ENCODE results near the gene TMEM107.
"Not testable (repeated sequence)": the region's sequence is repeated elsewhere in the genome, so short reads cannot be mapped to it uniquely, and the experiment has no call there.

TMEM107 gene

GRCh38 chr17:8185582-8186445, 9.6 kb upstream of the TMEM107 start:
- H3K36me3 Mint-ChIP-seq (ENCODE audit: low read depth): no peaks in the 10 kb centered on the region
- no peak overlapping the region for H3K27ac Mint-ChIP-seq
- no peak overlapping the region for H3K4me3 Mint-ChIP-seq
- no peaks in the 10 kb centered on the region for H3K9me3 Mint-ChIP-seq
- H3K27me3 Mint-ChIP-seq (ENCODE audit: low read depth): peaks cover 16% of the 10 kb centered on the region
- peaks cover 20% of the 10 kb centered on the region for H3K4me1 Mint-ChIP-seq (ENCODE audit: low read depth)
- DNase-seq (ENCODE audit: low spot score): peak; percentile 86

- peaks cover 40% of the 10 kb centered on the region for H3K4me1 Mint-ChIP-seq (ENCODE audit: low read depth)
- no peak for DNase-seq (ENCODE audit: low spot score)
- peak overlapping the region; percentile 97 for H3K4me3 Mint-ChIP-seq
- no peaks in the 10 kb centered on the region for H3K9me3 Mint-ChIP-seq
- peak overlapping the region; percentile 98 for H3K27ac Mint-ChIP-seq
- H3K36me3 Mint-ChIP-seq (ENCODE audit: low read depth): no peaks in the 10 kb centered on the region
- peaks cover 3% of the 10 kb centered on the region for H3K27me3 Mint-ChIP-seq (ENCODE audit: low read depth)
Observed at GRCh38 chr17:8176998-8177731, 985 bp upstream of the TMEM107 start.

- Mint-ChIP-seq H3K9me3 (no peaks in the 10 kb centered on the region), H3K36me3 (ENCODE audit: low read depth) (no peaks in the 10 kb centered on the region), H3K27ac (peak overlapping the region; percentile 98), H3K27me3 (ENCODE audit: low read depth) (no peaks in the 10 kb centered on the region), H3K4me1 (ENCODE audit: low read depth) (peaks cover 34% of the 10 kb centered on the region), H3K4me3 (peak overlapping the region; percentile 97)
- no peak for DNase-seq (ENCODE audit: low spot score)
Observed at GRCh38 chr17:8175795-8176196, 384 bp downstream of the TMEM107 start.

DNA sequence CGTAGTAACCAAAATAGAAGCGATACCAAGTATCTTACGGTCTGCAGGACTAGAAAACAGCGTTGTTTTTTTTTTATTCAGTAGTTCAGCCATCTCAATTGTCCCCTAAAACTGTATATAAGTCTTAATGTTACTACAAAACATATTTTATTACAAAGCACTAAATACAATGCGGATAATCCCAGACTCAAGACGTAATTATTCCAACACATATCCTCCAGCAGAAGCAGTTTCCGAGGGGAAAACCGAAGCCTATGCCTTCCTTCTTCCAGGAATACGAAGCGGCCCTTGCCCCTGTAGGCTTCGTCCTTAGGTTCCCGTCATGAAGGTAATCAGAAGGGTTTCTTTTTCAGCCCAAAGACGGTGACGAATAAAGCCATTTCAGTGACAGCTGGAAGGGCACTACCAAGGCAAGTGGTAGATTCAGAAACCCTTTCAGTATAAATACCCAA, 2.3 kb downstream of the TMEM107 start:
- peak overlapping the region; percentile 97 for H3K4me3 Mint-ChIP-seq
- H3K4me1 Mint-ChIP-seq (ENCODE audit: low read depth): peaks cover 33% of the 10 kb centered on the region
- H3K9me3 Mint-ChIP-seq: no peaks in the 10 kb centered on the region
- DNase-seq (ENCODE audit: low spot score): no peak
- H3K27me3 Mint-ChIP-seq (ENCODE audit: low read depth): no peaks in the 10 kb centered on the region
- no peaks in the 10 kb centered on the region for H3K36me3 Mint-ChIP-seq (ENCODE audit: low read depth)
- peak overlapping the region; percentile 98 for H3K27ac Mint-ChIP-seq

GRCh38 chr17:8173056-8173870, 2.9 kb downstream of the TMEM107 start:
- Mint-ChIP-seq H3K4me1 (ENCODE audit: low read depth) (peaks cover 33% of the 10 kb centered on the region), H3K27ac (peak overlapping the region; percentile 98), H3K9me3 (no peaks in the 10 kb centered on the region), H3K36me3 (ENCODE audit: low read depth) (no peaks in the 10 kb centered on the region), H3K4me3 (peak overlapping the region; percentile 97), H3K27me3 (ENCODE audit: low read depth) (no peaks in the 10 kb centered on the region)
- DNase-seq (ENCODE audit: low spot score): peak; percentile 84

GRCh38 chr17:8170186-8170585, 6.0 kb downstream of the TMEM107 start:
- H3K4me1 Mint-ChIP-seq (ENCODE audit: low read depth): peaks cover 21% of the 10 kb centered on the region
- not testable (repeated sequence) for H3K9me3 Mint-ChIP-seq; H3K27me3 Mint-ChIP-seq (ENCODE audit: low read depth); H3K4me3 Mint-ChIP-seq; H3K27ac Mint-ChIP-seq; DNase-seq (ENCODE audit: low spot score); H3K36me3 Mint-ChIP-seq (ENCODE audit: low read depth)

GRCh38 chr17:8167526-8167925, 8.7 kb downstream of the TMEM107 start:
- Mint-ChIP-seq H3K27ac (no peak overlapping the region), H3K9me3 (no peaks in the 10 kb centered on the region), H3K4me3 (no peak overlapping the region), H3K36me3 (ENCODE audit: low read depth) (peaks cover 2% of the 10 kb centered on the region), H3K27me3 (ENCODE audit: low read depth) (no peaks in the 10 kb centered on the region), H3K4me1 (ENCODE audit: low read depth) (peaks cover 23% of the 10 kb centered on the region)
- no peak for DNase-seq (ENCODE audit: low spot score)

GRCh38 chr17:8166731-8167130, 9.4 kb downstream of the TMEM107 start:
- Mint-ChIP-seq H3K36me3 (ENCODE audit: low read depth) (peaks cover 4% of the 10 kb centered on the region), H3K4me3 (no peak overlapping the region), H3K4me1 (ENCODE audit: low read depth) (peaks cover 21% of the 10 kb centered on the region), H3K27ac (no peak overlapping the region), H3K9me3 (no peaks in the 10 kb centered on the region), H3K27me3 (ENCODE audit: low read depth) (no peaks in the 10 kb centered on the region)
- DNase-seq (ENCODE audit: low spot score): no peak

GRCh38 chr17:8164815-8165131, 11.4 kb downstream of the TMEM107 start:
- Mint-ChIP-seq H3K27me3 (ENCODE audit: low read depth) (no peaks in the 10 kb centered on the region), H3K27ac (peak overlapping the region; percentile 98), H3K36me3 (ENCODE audit: low read depth) (peaks cover 21% of the 10 kb centered on the region), H3K9me3 (no peaks in the 10 kb centered on the region), H3K4me3 (peak overlapping the region; percentile 88), H3K4me1 (ENCODE audit: low read depth) (peaks cover 39% of the 10 kb centered on the region)
- no peak for DNase-seq (ENCODE audit: low spot score)

DNA sequence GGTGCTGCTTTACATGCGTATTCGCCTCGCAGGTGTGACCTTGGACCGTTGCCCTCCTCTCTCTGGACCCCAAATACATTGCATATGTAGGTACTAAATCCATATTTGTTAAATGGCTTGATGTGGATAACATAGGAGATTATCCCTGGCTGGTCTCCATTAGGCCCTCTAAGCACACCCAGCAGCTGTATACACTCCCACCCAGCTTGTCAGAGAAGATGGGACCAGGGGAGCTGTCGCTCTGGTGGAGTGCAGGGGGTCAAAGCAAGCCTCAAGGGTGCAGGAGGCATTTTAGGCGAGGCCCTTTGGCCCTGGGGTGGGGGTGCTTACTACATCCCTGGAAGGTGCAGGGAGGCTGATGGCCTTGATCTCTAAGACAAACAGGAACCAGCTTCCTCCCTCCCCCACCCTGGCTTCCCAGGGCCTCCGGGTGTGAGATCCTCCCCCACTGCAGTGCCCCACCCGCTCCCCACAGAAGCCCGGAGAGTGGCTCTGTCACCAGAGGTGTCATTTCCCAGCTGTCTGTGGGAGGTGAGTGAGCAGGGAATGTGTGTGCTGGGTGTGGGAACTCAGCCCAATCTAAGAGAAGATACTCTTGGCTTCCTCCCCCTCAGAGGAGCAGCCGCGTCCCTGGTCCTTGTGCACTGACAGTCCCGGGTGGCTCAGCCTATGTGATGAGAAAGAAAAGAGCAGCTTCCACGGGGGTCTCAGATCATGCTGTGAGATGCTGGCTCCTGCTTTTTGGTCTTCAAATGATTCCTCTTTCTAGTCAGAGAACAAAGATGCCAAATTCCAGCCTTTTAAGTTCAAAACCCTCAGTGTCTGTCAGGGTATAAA, 12.0 kb downstream of the TMEM107 start:
- peaks cover 40% of the 10 kb centered on the region for H3K4me1 Mint-ChIP-seq (ENCODE audit: low read depth)
- peaks cover 27% of the 10 kb centered on the region for H3K36me3 Mint-ChIP-seq (ENCODE audit: low read depth)
- H3K9me3 Mint-ChIP-seq: no peaks in the 10 kb centered on the region
- peak; percentile 79 for DNase-seq (ENCODE audit: low spot score)
- H3K27me3 Mint-ChIP-seq (ENCODE audit: low read depth): no peaks in the 10 kb centered on the region
- peak overlapping the region; percentile 88 for H3K4me3 Mint-ChIP-seq
- peak overlapping the region; percentile 98 for H3K27ac Mint-ChIP-seq

- Mint-ChIP-seq H3K36me3 (ENCODE audit: low read depth) (peaks cover 33% of the 10 kb centered on the region), H3K4me1 (ENCODE audit: low read depth) (peaks cover 48% of the 10 kb centered on the region), H3K27ac (peak overlapping the region; percentile 98), H3K4me3 (peak overlapping the region; percentile 88), H3K27me3 (ENCODE audit: low read depth) (no peaks in the 10 kb centered on the region), H3K9me3 (no peaks in the 10 kb centered on the region)
- DNase-seq (ENCODE audit: low spot score): no peak
Observed at GRCh38 chr17:8162997-8163977, 12.9 kb downstream of the TMEM107 start.

- peaks cover 33% of the 10 kb centered on the region for H3K36me3 Mint-ChIP-seq (ENCODE audit: low read depth)
- peak; percentile 86 for DNase-seq (ENCODE audit: low spot score)
- peak within 1 kb of the TSS; percentile 98 for H3K27ac Mint-ChIP-seq
- no peaks in the 10 kb centered on the region for H3K27me3 Mint-ChIP-seq (ENCODE audit: low read depth)
- no peaks in the 10 kb centered on the region for H3K9me3 Mint-ChIP-seq
- peaks cover 48% of the 10 kb centered on the region for H3K4me1 Mint-ChIP-seq (ENCODE audit: low read depth)
- peak within 1 kb of the TSS; percentile 88 for H3K4me3 Mint-ChIP-seq
Observed at GRCh38 chr17:8162233-8162996, 13.8 kb downstream of the TMEM107 start, which contains the start of gene VAMP2. Gene VAMP2 (minus strand): TSS chr17:8162948. CDS start chr17:8162879, 69 bp downstream.
